ENCODE measurements around the gene PRRG2.

The PRRG2 gene

DNA sequence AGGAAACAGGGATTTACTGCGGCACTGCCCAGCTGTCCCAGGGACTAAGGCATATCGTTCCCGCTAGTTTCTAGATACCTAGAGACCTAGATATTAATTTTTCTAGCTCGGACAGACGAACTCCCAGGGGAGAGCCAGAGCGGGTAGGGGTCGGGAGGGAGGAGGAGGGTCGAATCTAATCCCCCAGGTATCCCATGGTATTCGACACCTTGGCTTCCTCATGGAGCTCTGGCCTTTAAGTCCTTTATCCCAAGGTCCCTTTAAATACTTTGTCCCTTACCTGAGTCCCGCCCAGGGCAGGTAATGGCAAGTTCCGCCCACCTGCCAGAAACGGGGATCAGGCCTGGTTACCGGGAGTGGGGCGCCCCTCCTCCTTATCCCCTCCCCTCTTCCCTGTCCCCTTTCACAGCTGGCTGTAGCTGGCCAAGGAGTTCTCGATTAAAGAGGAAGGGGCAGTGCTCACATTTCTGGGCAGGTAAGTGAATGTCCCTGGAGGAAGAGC is at the start of gene PRRG2:
Gene PRRG2, plus strand, starts transcription at position 310 of the 502 bp plus-strand sequence. CDS start 1,904 bp downstream, outside the sequence.
- no peak for DNase-seq

DNA sequence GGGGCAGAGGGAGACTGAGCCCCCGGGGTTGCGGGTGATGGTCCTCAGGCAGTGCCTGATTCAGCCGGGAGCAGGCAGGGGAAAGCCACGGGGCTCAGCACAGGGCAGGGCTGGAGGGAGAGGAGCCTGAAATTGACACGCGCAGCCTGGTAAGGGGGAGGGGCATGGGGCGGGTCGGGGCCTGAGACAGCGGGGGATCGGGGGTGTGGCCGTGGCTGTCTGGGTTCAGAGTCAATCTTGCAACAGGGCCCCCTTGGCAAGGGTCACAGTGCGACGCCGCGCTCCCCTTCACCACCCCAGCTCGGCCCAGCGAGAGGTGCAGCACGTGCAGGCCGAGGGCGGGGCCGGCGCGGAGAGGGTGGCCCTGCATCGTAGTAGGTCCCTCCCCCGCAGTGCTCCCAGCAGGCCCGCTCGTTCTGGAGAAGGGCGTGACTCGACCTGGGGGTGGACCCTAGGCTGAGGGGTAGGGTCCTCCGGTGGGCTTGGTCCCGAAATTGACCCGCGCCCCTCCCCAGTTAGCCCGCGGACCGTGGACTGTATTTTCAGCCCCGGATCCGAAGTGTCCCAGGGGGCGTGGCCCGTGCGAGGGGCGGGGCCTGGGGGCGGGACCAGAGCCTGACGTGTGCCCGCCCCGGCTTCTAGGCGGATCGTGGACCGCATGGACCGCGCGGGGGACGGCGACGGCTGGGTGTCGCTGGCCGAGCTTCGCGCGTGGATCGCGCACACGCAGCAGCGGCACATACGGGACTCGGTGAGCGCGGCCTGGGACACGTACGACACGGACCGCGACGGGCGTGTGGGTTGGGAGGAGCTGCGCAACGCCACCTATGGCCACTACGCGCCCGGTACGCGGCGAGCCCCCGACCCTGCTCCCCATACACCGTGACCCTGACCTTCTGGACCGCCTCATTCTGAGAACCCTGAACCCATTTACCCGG is 47.3 kb upstream of the PRRG2 start:
- peak; percentile 83 for DNase-seq

DNA sequence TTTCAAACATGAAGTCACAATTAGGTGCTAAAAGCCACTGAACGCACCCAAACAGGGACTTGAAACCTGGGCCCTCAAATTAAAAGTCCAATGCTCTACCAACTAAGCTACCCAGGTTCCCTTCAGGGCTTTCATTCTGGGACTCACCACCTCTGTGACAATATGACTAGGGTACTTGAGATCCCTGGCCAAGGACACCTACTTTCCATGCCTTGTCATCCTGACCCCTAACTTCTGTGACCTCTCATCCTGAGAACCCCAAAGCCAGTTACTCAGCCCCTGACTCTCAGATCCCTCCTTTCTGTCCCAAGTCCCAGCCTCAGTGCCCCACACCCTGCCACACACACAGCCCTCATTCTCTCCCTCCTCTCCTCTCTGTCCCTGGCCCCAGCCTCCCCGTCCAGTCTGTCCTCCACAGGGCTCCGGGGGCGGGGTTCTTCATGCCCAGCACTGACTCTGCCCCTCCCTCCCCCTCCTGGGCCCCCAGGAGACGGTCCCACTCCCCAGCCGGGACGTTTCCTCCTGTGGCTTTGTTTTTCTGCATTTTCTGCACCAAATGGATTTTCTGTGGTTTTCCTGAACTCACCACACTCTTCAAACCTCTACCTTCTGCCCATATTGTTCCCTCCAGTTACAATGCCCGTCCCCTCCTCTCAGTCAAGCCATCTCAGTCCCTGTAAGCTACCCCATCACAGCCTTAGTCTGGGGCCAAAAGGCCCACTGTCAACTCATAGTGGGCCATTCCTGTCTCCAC is 46.3 kb upstream of the PRRG2 start:
- DNase-seq, result no peak

DNA sequence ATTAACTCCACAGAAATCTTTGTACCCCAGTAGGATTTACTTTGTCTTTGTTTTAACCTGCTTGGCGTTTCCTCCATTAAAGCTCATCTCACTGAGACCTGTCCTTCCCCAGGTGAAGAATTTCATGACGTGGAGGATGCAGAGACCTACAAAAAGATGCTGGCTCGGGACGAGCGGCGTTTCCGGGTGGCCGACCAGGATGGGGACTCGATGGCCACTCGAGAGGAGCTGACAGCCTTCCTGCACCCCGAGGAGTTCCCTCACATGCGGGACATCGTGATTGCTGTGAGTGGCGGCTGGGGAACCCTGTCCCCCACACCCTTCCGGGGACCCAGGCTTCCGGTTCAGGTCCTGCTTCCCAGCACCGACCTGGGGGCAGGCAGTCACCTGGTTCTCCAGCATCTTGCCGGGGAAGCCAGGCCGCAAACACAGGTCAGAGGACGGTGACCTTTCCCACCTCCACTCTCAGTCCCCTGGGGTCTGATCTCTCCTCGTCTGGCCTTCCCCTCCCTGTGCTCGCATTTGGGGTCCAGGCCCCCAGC is 44.1 kb upstream of the PRRG2 start:
- DNase-seq, result no peak

DNA sequence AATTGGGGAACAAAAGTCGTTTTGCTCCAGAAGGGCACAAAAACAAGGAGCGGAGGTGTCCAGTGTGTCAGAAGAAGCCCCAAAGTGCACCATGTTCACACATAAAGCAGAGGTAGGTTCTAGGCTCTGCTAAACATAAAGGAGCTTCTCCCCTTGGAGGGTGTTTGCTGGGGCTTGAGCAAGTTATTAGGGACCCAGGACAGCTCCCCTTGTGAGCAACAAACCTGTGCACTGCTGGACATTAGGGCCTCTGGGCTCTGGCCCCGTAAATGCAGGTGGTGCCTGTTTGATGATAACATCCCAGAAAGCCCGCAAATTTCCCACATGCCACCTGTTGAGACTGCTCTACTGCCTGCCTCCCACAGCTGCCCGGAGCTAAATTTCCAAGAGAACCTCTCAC is 42.5 kb upstream of the PRRG2 start:
- no peak for DNase-seq

DNA sequence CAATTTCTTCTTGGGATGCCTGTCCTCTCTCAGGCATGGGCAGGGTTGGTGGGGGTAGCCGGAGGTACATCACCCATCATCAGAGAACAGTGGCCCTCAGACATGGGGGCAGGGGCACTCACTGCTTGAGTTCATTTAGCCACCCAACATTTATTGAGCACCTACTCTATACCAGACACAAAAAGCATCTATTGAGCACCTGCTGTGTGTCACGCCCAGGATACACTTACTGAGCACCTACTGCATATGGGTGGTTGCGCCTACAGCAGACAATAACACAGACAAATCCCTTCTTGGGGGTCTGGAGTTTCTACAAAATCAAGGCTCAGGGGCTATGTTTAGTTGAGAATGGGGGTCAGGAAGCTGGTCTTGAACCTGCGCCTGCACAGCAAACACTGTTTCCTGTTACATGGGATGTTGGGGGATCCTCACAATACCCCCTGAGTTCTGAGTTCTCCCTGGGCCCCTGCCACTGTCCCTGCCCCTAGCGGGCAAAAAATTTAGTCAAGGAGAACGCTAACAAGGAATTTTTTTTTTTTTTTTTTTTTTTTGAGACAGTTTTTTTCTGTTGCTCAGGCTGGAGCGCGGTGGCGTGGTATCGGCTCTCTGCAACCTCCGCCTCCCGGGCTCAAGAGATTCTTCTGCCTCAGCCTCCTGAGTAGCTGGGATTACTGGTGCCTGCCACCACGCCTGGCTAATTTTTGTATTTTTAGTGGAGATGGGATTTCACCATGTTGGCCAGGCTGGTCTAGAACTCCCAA is 41.7 kb upstream of the PRRG2 start:
- DNase-seq, result no peak

DNA sequence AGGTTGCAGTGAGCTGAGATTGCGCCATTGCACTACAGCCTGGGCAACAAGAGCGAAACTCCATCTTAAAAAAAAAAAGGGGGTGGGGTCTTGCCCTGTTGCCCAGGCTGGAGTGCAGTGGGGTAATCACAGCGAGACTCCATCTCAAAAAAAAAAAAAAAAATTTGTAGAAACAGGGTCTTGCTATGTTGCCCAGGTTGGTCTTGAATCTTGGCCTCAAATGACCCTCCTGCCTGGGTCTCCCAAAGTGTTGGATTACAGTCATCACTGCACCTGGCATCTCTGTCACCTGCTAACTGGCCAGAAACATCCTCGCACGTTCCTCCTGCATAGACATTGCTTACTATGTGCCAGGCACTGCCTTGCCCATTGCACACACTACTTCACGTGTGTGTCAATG is 39.2 kb upstream of the PRRG2 start:
- DNase-seq, result no peak

DNA sequence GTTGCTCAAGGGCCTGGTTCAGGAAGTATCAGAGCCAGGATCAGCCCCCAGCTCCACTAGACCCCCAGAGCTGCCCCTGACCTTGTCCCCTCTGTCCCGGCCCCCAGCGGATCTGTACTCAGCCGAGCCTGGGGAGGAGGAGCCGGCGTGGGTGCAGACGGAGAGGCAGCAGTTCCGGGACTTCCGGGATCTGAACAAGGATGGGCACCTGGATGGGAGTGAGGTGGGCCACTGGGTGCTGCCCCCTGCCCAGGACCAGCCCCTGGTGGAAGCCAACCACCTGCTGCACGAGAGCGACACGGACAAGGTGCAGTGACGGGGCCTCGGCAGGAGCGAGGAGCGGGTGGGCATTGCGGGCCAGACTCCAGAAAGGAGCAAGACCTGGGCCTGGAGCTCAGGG is 38.7 kb upstream of the PRRG2 start:
- no peak for DNase-seq

DNA sequence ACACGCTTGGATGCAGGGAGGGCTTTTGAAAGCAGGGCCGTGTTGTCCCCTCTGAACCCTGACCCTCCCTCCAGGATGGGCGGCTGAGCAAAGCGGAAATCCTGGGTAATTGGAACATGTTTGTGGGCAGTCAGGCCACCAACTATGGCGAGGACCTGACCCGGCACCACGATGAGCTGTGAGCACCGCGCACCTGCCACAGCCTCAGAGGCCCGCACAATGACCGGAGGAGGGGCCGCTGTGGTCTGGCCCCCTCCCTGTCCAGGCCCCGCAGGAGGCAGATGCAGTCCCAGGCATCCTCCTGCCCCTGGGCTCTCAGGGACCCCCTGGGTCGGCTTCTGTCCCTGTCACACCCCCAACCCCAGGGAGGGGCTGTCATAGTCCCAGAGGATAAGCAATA is 38.1 kb upstream of the PRRG2 start:
- DNase-seq, result no peak

DNA sequence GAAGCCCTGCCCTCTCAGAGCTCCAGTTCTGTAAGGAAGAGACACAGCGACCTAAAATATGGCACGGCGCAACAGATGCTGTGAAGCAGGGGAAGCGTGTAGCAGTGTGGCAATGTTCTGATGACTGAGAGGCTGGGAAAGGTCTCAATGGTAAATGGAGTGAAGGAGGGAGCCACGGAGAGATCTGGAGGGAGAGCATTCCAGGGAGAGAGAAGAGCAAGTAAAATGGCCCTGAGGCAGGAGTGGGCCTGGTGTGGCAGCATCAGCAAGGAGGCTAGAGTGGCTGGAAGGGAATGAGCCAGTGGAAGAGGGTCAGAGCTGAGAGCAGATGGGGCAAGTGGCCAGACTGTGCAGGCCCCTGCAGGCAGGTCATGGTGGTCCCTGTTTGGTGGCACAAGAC is 37.0 kb upstream of the PRRG2 start:
- DNase-seq, result no peak

DNA sequence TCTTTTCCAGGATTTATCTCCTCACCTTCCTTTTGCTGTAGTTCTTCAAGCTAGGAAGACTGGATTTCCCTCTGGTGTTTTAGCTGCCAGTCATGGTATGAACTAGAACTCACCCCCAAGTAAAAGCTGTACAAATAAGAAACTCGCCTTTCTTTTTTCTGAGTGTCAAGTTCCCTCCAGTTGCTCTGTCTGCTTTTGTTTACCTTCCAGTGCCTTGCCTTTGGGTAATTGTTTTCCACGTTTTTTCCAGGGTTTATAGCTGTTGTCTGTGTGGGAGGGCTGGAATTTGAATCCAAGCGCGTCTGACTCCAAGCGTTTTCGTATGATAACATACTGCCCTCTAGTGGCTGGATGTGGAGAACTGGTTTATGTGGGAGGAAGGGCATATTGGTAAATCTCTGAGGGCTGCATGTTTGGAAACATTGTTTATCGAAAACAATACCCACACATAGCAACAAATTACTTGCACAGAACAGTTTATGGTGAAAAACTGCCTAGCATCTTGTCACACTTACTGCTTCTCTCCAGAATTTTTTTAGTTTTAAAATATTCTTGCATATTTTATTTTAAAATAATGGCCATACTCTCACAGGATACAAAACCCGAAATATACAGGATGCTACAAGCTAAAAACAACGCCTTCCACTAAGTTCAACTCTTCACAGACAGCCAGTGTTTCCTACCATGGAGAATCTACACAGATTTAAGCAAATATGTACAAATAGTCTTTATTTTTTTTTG is 34.1 kb upstream of the PRRG2 start:
- peak; percentile 48 for DNase-seq

DNA sequence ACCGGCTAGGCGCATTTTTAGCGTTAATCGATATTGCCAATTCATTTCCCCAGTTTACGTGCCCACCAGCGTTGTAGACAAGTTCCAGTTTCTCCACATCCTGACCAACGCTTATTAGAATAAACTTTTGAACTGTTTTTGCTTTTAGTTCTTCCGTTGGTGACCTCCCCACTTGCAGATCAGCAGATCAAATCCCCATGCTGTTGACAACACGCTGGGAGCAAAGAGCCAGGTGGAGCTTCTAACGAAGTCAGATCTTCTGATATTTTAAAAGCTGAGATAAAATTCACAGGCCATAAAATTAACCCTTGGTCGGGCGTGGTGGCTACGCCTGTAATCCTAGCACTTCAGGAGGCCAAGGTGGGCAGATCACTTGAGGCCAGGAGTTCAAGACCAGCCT is 32.1 kb upstream of the PRRG2 start:
- no peak for DNase-seq

DNA sequence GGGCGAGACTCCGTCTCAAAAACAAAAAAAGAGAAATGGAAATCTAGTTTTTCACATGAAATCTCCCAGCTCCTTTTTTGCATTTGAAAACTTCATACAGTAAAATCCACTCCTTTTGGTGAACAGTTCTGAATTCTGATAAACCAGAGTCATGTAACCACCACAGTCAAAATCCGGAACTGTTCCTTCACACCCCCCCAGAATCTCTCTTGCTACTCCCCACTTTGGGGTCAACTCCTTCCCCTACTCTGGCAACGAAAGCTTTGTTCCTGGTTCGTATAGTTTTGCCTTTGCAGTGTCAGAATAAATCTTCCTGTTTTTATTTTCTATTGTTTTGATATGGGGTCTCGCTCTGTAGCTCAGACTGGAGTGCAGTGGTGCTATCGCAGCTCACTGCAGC is 29.6 kb upstream of the PRRG2 start:
- no peak for DNase-seq

DNA sequence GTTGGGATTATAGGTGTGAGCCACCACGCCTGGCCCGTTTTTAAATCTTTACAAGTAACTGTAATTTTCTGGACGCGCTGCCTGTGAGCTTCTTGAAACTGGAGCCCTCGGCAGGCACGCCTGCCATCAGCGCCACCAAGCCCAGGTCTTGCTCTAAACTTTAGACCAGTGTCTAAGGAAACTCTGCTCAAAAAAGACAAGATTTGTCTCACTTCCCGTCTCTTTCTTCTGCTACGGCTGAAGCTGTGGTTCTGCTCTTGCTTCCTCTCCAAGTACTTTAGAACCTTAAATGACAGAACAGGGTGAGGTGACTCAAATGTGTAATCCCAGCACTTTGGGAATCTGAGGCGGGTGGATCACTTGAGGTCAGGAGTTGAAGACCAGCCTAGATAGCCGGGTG is 28.4 kb upstream of the PRRG2 start:
- DNase-seq, result no peak

DNA sequence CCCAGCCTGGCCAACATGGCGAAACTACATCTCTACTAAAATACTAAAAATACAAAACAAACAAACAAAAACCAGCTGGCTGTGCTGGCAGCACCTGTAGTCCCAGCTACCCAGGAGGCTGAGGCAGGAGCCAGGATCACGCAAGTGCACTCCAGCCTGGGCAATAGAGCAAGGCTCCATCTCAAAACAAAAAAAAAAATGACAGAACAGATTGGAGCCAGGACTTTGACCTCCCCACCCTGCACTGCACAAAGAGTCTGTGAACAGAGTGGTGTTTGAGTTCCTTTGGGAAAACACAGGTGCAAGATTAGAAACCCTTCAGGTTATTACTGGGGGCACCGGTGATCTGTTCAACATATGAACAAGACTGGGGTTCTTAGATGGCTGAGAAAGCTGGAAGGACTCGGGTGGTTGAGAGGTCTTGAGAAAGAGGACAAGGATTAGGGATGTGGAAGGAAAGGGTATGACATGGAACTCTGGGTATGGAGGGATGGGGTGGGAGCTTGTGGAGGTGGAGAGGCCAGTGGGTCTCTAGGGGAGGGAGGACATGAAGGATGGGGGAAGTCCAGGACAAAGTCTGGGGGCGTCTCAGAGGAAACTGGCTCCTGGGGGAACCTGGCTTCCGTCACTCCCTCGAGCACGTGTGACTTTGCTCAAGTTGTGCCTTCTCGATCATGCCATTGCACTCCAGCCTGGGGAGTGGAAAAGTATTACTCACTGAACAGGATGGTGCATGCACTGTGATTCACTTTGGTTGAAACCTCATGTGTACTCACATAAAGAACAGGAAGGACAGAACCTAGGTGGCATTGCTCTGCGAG is 27.5 kb upstream of the PRRG2 start:
- DNase-seq, result no peak

DNA sequence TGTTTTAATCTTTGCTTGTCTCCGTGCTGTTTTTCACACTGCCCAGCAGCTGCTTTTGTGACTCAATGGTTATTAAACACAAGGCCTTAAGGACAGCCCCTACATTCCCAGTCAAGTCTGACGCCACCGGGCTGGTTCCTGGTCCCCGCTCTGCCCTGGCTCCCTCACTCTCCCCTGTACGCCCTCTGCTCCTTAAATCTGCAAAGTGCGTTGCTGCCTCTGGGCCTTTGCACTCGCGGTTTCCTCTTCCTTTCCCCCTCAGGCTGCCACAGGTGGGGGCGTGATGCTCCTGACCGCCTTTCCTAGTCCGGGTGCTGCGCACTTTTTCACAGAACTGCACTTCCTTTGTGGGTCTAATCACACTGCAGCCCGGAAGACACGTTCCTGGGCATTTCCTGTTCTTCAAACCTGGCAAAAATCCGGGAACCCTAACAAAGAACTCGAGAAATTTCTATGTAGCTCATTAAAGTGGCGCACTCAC is 26.4 kb upstream of the PRRG2 start:
- no peak for DNase-seq

DNA sequence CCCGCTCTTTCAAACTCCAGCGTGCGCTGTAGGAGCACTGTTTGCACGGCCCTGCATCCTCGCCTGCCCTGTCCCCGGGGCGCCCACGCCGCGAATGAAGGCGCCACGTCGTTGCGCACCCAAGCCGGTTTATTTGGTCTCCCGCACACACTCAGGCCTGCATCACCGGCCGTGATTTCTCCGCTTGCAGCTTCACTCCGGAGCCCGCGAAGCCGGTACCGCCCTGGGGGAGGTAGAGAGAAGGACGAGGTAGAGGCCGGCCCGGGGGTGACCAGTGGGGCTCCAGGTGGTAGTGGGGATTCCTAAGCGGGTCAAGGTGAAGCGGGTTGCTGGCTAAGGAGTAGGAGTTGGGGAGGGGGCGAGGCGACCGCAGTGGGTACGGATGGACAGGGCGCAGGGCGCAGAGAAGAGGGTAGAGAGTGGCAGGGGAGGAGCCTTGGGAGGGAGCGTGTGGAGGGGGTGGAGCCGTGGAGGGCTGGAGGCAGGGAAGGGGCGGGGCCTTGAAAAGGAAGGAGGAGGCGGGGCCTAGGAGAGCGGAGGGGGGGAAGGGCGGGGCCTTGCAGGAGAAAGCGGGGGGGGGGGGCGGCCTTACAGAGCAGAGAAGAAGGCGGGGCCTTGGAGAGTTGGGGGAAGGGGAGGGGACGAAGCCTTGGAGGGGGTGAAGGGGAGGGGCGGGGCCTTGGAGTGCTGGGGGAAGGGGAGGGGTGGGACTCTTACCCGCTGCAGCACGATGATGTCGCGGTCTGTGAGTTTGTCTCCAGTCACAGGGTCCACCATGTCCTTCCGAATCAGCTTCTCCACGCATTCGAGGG is 25.3 kb upstream of the PRRG2 start:
- DNase-seq, result peak; percentile 82

DNA sequence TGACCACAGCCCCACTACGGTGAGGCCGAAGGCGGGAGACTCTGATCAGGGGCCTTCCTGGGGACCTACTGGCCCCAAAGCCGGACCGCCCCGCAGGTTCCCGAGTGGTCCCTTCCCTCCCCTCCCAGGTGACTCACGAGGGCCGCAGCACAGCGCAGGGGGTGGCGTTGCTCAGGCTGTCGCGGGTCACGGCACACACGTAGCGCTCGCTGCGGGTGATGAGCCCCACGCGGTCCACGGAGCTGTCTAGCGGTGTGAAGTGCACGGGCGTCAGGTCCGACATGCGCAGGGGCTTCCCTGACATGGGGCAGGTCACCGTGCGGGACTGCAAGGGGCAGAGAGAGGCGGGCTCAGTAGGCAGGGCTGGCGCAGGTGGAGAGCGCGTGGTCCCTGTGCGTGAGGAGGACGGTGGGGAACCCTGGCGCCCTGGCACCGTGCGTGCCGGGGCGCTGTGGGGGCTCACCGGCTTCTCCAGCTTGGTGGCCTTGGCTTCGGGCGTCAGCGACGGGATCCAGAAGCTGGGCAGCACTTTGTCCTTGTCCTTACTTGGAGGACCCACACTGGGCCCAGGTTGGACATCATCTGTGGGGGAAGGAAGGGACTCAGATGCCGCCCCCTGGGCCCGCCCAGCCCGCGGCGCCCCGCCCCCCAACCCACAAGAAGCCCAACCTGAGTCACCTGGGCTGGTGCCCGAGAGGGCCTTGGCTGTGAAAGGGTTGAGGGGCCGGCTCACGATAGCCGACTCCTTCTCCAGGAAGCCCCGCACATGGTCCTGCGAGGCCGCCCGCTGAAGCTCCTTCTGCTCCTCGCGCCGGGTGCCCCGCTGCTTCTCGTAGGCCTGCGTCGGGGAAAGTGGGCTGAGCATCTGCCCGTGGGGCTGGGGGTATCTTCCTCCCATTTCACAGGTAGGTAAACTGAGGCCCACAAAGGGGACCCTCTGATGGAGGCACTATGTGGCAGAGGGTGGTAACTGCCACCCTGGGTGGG is 24.4 kb upstream of the PRRG2 start:
- DNase-seq, result no peak

Measured in CD4-positive, alpha-beta T cell treated with Interferon gamma for 1 hour (primary cell).